Neuronal stem cell (in vitro differentiated cells): ENCODE measurements around the gene TMEM9.

Experiments
- DNase-seq: peaks from one replicate; pipeline ENCODE4 v3.0.0-alpha.2; 2013; ENCODE audit warnings: low spot score
- H2AFZ ChIP-seq: one replicate; pipeline ENCODE4 v1.6.1; 2013; ENCODE audit warnings: mild to moderate bottlenecking, low read length, inconsistent platforms
- H2AK5ac ChIP-seq: 2 replicates; pipeline ENCODE4 v1.6.1; 2013; ENCODE audit warnings: low read depth, mild to moderate bottlenecking, inconsistent platforms, low read length, moderate library complexity, mixed read lengths
- H2BK120ac ChIP-seq: 2 replicates; pipeline ENCODE4 v1.6.1; 2013; ENCODE audit warnings: low read depth, mild to moderate bottlenecking, inconsistent platforms, low read length, moderate library complexity, mixed read lengths
- H2BK12ac ChIP-seq: one replicate; pipeline ENCODE4 v1.6.1; 2013; ENCODE audit warnings: low read length, inconsistent platforms
- H2BK15ac ChIP-seq: 2 replicates; pipeline ENCODE4 v1.6.1; 2013; ENCODE audit warnings: mild to moderate bottlenecking, low read length, inconsistent platforms, mixed read lengths
- H2BK5ac ChIP-seq: one replicate; pipeline ENCODE4 v1.6.1; 2013; ENCODE audit warnings: inconsistent platforms, mild to moderate bottlenecking, low read length, moderate library complexity
- H3K14ac ChIP-seq: one replicate; pipeline ENCODE4 v1.6.1; 2013; ENCODE audit warnings: low read length, inconsistent platforms
- H3K18ac ChIP-seq: 2 replicates; pipeline ENCODE4 v1.6.1; 2013; ENCODE audit warnings: low read length, inconsistent platforms
- H3K23ac ChIP-seq: 2 replicates; pipeline ENCODE4 v1.6.1; 2013; ENCODE audit warnings: low read depth, mild to moderate bottlenecking, mixed read lengths, low read length, inconsistent platforms; ENCODE audit not compliant: poor library complexity
- H3K27ac ChIP-seq: replicated peaks from 3 replicates; pipeline ENCODE4 v1.5.1; 2013; ENCODE audit warnings: low read length, inconsistent platforms
- H3K27me3 ChIP-seq, 3 experiments: 2 replicates each; pipeline ENCODE4 v1.6.1; 2013; ENCODE audit warnings: low read length in 3 of 3, mild to moderate bottlenecking in 2 of 3, inconsistent platforms in 1 of 3, low read depth in 1 of 3, mixed read lengths in 1 of 3, moderate library complexity in 1 of 3; ENCODE audit not compliant: control insufficient read depth in 3 of 3, insufficient read depth in 3 of 3
- H3K36me3 ChIP-seq, 2 donors: replicated peaks in 1 of 2; 2 replicates each; pipeline ENCODE4 v1.6.1; 2013; ENCODE audit warnings: low read length in 2 of 2; ENCODE audit not compliant: control insufficient read depth in 2 of 2, insufficient read depth in 2 of 2
- H3K4ac ChIP-seq: 2 replicates; pipeline ENCODE4 v1.6.1; 2013; ENCODE audit warnings: inconsistent platforms, mild to moderate bottlenecking, low read length, moderate library complexity
- H3K4me1 ChIP-seq, 2 donors: 1 replicate in 1 of 2; 2 replicates in 1 of 2; pipeline ENCODE4 v1.6.1; 2013; ENCODE audit warnings: low read length in 2 of 2, low read depth in 1 of 2; ENCODE audit not compliant: control insufficient read depth in 2 of 2, insufficient read depth in 1 of 2
- H3K4me2 ChIP-seq: one replicate; pipeline ENCODE4 v1.6.1; 2013; ENCODE audit warnings: mild to moderate bottlenecking, low read length, inconsistent platforms; ENCODE audit not compliant: insufficient read depth, poor library complexity, severe bottlenecking
- H3K4me3 ChIP-seq, 2 donors: 2 replicates each; pipeline ENCODE4 v1.5.1; 2013; ENCODE audit warnings: low read length in 2 of 2, mild to moderate bottlenecking in 2 of 2, inconsistent platforms in 1 of 2, moderate library complexity in 1 of 2
- H3K79me1 ChIP-seq: one replicate; pipeline ENCODE4 v1.6.1; 2013; ENCODE audit warnings: low read depth, mild to moderate bottlenecking, inconsistent platforms, low read length, moderate library complexity
- H3K9ac ChIP-seq: one replicate; pipeline ENCODE4 v1.6.1; 2013; ENCODE audit warnings: mild to moderate bottlenecking, low read depth, low read length, inconsistent platforms; ENCODE audit not compliant: poor library complexity
- H3K9me3 ChIP-seq, 2 donors: replicated peaks in 1 of 2; 2 replicates each; pipeline versions ENCODE3 to v1.6.1; 2013; ENCODE audit warnings: low read length in 2 of 2, mild to moderate bottlenecking in 2 of 2, inconsistent platforms in 1 of 2, low read depth in 1 of 2, mixed read lengths in 1 of 2, moderate library complexity in 1 of 2; ENCODE audit not compliant: control insufficient read depth in 2 of 2, insufficient read depth in 1 of 2
- H4K8ac ChIP-seq: one replicate; pipeline ENCODE4 v1.6.1; 2013; ENCODE audit warnings: low read depth, mild to moderate bottlenecking, inconsistent platforms, low read length, moderate library complexity
- H4K91ac ChIP-seq: one replicate; pipeline ENCODE4 v1.6.1; 2013; ENCODE audit warnings: low read length, low read depth, mild to moderate bottlenecking, inconsistent platforms; ENCODE audit not compliant: poor library complexity
- WGBS, 2 donors: extraction: QIAGEN DNeasy Blood & Tissue Kit; methylation state at CpG; one replicate each; pipeline ENCODE4 v1.1.7; 2013; ENCODE audit warnings: missing lambda C conversion rate in 2 of 2, mixed read lengths in 1 of 2; ENCODE audit not compliant: insufficient read length in 2 of 2, insufficient replicate concordance in 1 of 2; ENCODE audit errors: extremely low coverage in 2 of 2; 5-methylcytosine and 5-hydroxymethylcytosine counted together

TMEM9 gene

GRCh38 chr1:201143726-201144635, 10.3 kb downstream of the TMEM9 start:
- peak overlapping the region in 1 of 2 donors; percentile 48 for H3K4me3 ChIP-seq
- H4K8ac ChIP-seq, result no peak overlapping the region
- H2AFZ ChIP-seq, result no peak overlapping the region
- H3K4ac ChIP-seq, result no peak overlapping the region
- H3K9ac ChIP-seq, result no peak overlapping the region
- H4K91ac ChIP-seq, result no peak overlapping the region
- peaks cover 78 to 100% of the 10 kb centered on the region in 2 donors for H3K36me3 ChIP-seq
- H3K14ac ChIP-seq, result no peak overlapping the region
- H2AK5ac ChIP-seq, result no peak overlapping the region
- H3K4me2 ChIP-seq, result no peak overlapping the region
- no peak overlapping the region for H3K18ac ChIP-seq
- H2BK5ac ChIP-seq, result no peak overlapping the region
- no peak overlapping the region for H3K27ac ChIP-seq
- no peak for DNase-seq
- no peaks in the 10 kb centered on the region for H3K9me3 ChIP-seq
- H3K79me1 ChIP-seq, result no peaks in the 10 kb centered on the region
- no CpG with 5 or more reads among the region's 18 CpGs for WGBS, 2 donors
- no peak overlapping the region for H2BK120ac ChIP-seq
- H3K27me3 ChIP-seq, result no peaks in the 10 kb centered on the region
- H3K23ac ChIP-seq, result no peak overlapping the region
- H2BK12ac ChIP-seq, result no peak overlapping the region
- no peaks in the 10 kb centered on the region for H3K4me1 ChIP-seq
- no peak overlapping the region for H2BK15ac ChIP-seq

GRCh38 chr1:201142849-201143725, 11.2 kb downstream of the TMEM9 start:
- H3K14ac ChIP-seq, result no peak overlapping the region
- H3K4ac ChIP-seq, result no peak overlapping the region
- H3K4me1 ChIP-seq, result no peaks in the 10 kb centered on the region
- H2AK5ac ChIP-seq, result no peak overlapping the region
- peak overlapping the region; percentile 51 for H3K23ac ChIP-seq
- no peaks in the 10 kb centered on the region for H3K9me3 ChIP-seq
- H3K36me3 ChIP-seq, result peaks cover 75 to 100% of the 10 kb centered on the region in 2 donors
- WGBS, 2 donors, result no CpG with 5 or more reads among the region's 16 CpGs
- no peaks in the 10 kb centered on the region for H3K27me3 ChIP-seq
- H4K8ac ChIP-seq, result no peak overlapping the region
- no peak overlapping the region for H2BK120ac ChIP-seq
- H2BK15ac ChIP-seq, result no peak overlapping the region
- no peak overlapping the region for H2AFZ ChIP-seq
- no peak overlapping the region for H3K4me3 ChIP-seq
- DNase-seq, result no peak
- H3K27ac ChIP-seq, result no peak overlapping the region
- H2BK5ac ChIP-seq, result no peak overlapping the region
- H3K4me2 ChIP-seq, result no peak overlapping the region
- no peak overlapping the region for H2BK12ac ChIP-seq
- H3K18ac ChIP-seq, result no peak overlapping the region
- H3K9ac ChIP-seq, result no peak overlapping the region
- H4K91ac ChIP-seq, result no peak overlapping the region
- H3K79me1 ChIP-seq, result no peaks in the 10 kb centered on the region

- H3K27ac ChIP-seq, result no peak overlapping the region
- no peak overlapping the region for H2AK5ac ChIP-seq
- H2BK5ac ChIP-seq, result no peak overlapping the region
- no peaks in the 10 kb centered on the region for H3K79me1 ChIP-seq
- no peak overlapping the region for H2BK12ac ChIP-seq
- no peak for DNase-seq
- no peak overlapping the region for H3K4ac ChIP-seq
- no peak overlapping the region for H3K4me3 ChIP-seq
- H3K27me3 ChIP-seq, result no peaks in the 10 kb centered on the region
- H2BK15ac ChIP-seq, result no peak overlapping the region
- H2BK120ac ChIP-seq, result no peak overlapping the region
- peaks cover 69 to 100% of the 10 kb centered on the region in 2 donors for H3K36me3 ChIP-seq
- H2AFZ ChIP-seq, result no peak overlapping the region
- no peaks in the 10 kb centered on the region for H3K9me3 ChIP-seq
- H4K8ac ChIP-seq, result no peak overlapping the region
- no peaks in the 10 kb centered on the region for H3K4me1 ChIP-seq
- no peak overlapping the region for H3K14ac ChIP-seq
- H4K91ac ChIP-seq, result no peak overlapping the region
- H3K4me2 ChIP-seq, result no peak overlapping the region
- H3K9ac ChIP-seq, result no peak overlapping the region
- no peak overlapping the region for H3K18ac ChIP-seq
- H3K23ac ChIP-seq, result peak overlapping the region; percentile 51
- no CpG with 5 or more reads among the region's 16 CpGs for WGBS, 2 donors
Observed at GRCh38 chr1:201142011-201142848, 12.0 kb downstream of the TMEM9 start.
